GM19328 (cell line): ENCODE results near the gene RABGAP1.

Source experiments
- ATAC-seq: cut with Tn5 transposase; IDR thresholded peaks from one replicate; pipeline ENCODE4 v1.9.1; 2021; ENCODE audit warnings: mild to moderate bottlenecking, moderate library complexity; ENCODE audit not compliant: unreplicated experiment

The RABGAP1 gene

GRCh38 chr9:123080444-123080843 lies 139.6 kb downstream of the RABGAP1 start:
- no peak for ATAC-seq

GRCh38 chr9:123081824-123082223 lies 141.0 kb downstream of the RABGAP1 start:
- ATAC-seq = no peak

DNA sequence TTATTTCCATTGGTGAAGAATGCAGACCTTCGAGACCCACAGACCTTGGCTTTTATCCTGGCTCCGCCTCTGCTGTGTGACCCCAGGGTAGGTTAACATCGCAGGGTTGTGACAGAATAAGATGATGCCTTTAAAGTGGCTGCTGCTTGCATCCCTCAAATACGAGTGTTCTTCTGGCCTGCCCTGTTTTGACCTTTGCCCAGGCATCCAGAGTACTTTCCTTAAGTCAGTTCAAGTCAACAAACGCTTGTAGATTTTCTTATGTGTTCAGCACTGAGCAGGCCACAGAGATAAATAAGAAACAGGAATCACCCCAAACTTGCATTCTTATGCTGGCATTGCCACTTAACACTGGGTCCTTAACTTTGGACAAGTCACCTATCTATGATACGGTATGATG lies 142.9 kb downstream of the RABGAP1 start:
- no peak for ATAC-seq

DNA sequence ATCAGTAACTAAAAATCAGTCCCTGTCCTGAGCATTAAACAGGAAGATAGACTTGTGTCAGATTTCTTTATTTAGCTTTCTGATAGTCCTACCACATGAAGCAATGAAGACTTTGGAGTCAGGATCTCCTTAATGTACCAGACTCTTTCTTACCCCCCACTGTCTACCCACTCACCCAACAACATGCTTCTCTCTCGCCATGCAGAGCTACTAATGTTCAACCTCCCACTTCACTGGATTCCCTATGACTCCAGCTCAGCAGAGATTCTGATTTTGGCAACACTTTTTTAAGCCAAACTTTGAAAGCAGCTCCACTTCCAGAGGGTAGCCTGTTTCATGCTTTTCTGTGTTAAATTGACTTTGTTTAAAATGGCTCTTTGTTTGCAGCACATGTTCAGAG lies 143.4 kb downstream of the RABGAP1 start:
- ATAC-seq = no peak

GRCh38 chr9:123085916-123086315 lies 145.1 kb downstream of the RABGAP1 start:
- ATAC-seq = no peak

DNA sequence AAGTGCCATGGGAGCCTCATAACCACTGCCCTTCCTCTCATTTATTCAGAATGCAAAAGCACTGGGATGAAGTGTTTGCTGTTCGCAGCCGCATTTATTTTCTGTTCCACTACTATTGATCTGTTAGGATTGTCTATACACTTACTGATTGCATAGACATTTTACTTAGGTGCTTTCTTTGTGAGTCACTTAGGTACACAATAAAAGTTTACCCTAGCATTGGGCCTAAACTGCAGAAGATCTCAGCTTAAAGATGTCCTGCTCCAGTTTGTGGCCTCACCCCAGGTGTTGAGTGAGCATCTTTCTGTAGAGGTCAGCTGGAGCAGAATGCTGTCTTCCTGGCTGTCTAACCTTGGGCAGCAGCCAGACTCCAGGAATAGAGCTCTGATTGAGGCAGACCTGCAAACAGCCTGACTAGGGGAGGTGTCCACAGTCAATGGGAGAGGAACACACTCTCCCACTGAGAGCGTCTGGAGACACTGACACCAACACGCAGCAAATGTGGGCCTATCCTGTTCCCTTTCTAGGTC lies 146.6 kb downstream of the RABGAP1 start:
- no peak for ATAC-seq

DNA sequence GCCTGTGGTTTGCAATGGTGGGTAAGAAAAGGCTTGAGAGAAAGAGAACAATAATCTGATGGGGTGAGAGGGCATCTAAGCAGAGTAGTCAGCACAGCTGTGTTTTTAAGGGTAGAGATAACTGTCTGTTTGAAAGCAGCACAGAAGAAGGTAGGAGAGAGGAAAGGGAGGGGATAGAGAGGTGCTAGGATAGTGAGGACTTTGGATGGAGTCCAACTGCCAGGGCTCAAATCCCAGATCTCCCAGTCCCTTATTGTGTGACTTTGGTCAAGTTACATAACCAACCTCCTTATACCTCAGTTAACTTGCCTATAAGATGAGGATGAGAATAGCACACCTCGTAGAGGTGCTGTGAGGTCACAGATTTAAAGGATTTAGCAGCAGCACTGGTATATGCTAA lies 148.2 kb downstream of the RABGAP1 start:
- ATAC-seq = no peak

DNA sequence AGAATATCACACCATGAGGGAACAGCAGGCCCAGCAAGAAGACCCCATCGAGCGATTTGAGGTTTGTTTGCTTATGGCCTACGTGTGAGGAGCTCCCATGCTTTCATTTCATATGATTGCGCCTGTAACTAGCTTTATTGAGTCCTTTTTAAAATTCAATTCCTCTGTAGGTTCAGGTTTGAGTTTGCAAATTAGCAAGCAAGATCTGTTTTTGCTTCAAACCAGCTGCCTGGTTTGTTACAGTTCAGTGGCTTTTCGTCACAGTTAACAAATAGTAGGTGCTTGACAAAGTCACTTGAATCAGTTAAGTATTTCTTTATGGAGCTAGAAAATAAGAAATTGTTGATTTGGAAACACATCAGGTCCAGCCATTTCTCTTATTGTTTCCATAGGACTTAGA lies 149.0 kb downstream of the RABGAP1 start:
- no peak for ATAC-seq

DNA sequence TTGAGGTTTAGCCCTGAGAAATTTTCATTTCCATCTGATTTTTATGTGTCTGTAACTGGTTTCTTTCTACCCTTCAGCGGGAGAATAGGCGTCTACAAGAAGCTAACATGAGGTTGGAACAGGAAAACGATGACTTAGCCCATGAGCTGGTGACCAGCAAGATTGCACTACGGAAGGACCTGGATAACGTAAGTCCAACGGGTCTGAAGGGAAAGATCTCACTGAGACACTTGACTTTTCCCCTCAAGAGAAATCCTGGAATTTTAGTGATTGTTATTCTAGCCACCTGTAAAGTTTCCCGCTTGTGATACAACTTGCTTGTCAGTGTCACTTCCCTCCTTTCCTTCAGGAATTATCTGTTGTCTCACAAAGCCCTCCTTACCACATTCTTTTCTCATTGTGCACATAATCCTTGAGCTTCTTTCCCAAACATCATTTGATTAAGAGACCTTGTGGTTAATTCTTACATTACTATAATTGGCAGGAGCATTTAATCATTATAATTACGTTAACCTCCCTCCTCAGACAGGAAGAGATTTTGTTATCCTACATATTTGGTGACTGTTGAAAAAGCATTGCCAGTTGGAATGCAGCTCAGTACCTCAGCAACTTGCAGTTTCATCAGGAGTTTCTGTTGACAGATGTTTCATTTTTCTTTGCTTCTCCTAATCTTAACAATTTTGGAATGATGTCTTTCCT lies 149.5 kb downstream of the RABGAP1 start:
- ATAC-seq = no peak

DNA sequence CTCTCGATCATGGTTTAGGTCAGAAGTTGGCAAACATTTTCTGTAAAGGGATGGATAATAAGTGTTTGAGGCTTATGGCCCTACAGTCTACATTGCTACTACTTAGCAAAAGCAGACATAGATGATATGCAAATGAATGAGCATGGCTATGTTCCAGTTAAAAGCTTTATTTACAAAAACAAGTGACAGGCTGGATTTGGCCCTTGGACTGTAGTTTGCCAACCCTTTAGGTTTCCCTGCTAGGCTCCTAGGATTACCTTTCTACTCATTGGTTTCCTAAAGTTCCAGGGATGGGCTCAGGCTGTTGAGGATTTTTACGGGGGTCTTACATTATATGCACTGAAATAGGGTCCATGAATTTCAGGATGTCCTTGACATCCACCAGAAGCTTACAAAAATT lies 150.1 kb downstream of the RABGAP1 start:
- ATAC-seq = no peak

GRCh38 chr9:123091459-123091858 lies 150.6 kb downstream of the RABGAP1 start:
- no peak for ATAC-seq

GRCh38 chr9:123093141-123093540 lies 152.3 kb downstream of the RABGAP1 start:
- no peak for ATAC-seq

GRCh38 chr9:123096987-123097386 lies 156.2 kb downstream of the RABGAP1 start:
- no peak for ATAC-seq

DNA sequence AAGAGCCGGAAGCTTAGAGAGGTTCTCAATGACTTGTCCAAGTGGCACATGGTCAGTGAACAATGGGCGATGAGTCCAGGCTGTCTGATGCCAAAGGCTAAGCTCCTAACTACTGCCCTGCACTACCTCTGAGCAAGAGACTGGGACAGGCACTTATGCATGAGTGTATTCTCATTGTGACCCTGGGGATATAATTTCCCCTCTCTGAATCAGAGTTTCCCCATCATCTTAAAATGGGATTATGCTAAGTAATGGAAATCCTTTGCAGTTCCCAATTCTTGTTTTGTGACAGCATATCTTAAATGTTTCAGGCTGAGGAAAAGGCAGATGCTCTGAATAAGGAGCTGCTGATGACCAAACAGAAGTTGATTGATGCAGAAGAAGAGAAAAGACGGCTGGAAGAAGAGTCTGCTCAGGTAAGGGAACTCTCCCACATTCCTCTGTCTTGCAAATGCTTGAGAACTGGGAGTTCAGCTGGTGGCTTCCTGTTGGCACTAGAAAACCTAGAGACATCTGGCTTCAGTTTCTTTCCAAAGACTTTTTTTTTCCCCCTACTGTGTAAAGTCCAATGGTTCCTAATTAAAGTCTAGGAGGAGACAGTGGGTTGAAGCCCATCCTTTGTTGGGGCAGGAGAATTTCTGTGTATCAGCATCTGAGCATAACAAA lies 156.7 kb downstream of the RABGAP1 start:
- no peak for ATAC-seq

- no peak for ATAC-seq
Measured at GRCh38 chr9:123098096-123098459, 157.3 kb downstream of the RABGAP1 start.

DNA sequence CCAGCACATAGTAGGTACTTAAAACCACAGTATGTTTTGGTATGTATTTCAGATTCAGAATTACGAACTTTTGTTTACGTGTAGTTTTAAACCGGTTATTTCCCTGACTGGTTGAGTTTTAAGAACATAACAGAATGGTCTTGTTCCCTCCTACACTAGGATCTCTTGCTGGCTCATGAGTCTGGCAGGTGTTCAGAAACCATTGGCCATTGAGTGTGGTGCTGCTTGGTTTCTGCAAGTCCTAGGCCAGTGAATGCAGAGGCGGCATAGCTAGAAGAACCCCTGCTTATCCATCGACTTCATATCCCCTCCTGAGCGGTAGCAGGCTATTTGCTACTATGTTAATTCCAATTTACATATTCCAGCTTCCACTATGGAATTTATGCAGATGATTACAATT lies 158.2 kb downstream of the RABGAP1 start:
- ATAC-seq = no peak

- no peak for ATAC-seq
Measured at GRCh38 chr9:123099548-123099947, 158.7 kb downstream of the RABGAP1 start.

- no peak for ATAC-seq
Measured at GRCh38 chr9:123102375-123103113, 161.7 kb downstream of the RABGAP1 start.

DNA sequence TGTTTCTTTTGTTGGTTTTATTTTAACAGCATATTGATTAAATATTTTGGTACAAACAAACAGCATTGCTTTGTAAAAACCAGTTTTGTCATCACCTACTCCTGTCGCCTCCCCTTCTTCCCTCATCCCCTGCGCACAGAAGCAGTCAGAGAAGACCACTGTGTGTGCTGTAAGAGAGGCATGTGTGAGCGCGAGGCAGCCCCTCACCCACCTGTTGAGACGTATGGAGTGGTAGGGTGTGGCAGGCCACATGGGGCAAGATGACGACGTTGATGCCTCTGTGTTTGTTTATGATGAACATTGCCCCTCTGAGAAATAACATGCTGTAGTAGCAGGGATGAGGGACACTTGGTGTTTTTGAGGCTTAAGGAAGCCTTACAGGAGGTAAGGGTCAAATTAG lies 164.0 kb downstream of the RABGAP1 start:
- ATAC-seq = no peak

- no peak for ATAC-seq
Measured at GRCh38 chr9:123105490-123105889, 164.7 kb downstream of the RABGAP1 start.

DNA sequence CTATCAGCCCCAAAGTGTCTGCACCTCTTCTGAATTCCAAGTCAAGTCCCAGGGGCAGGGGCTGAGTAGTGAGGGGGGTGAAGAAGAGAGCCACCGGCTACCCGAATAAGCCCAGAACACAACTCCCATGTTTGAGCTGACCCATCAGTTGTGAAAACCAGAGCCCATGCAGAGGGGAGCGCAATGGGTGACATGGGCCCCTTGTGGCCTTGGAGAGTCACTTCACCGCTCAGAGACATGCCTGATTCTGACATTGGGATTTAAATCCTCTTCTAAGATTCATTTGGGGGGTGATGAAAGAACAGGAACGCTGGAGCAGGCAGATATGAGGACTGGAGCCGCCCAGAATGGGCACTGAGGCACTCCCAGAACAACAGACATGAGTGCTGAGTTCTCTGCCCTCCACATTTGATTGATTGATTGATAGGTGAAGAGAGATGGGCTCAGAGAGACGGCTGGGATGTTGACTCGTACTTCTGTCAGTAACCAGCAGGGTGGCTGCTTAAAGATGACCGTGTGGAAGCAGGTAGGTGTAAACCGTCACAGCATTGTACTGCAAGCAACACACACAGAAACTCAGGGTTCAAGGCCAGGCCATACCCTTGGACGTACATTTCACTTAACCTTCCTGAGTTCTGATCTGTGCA lies 166.9 kb downstream of the RABGAP1 start:
- no peak for ATAC-seq
